ENCODE data around the gene GMIP.
"Not testable (repeated sequence)": the region's sequence is repeated elsewhere in the genome, so short reads cannot be mapped to it uniquely, and the experiment has no call there.

GMIP gene

GRCh38 chr19:19615086-19615485, 28.4 kb downstream of the GMIP start:
- in situ Hi-C loops (cut with MboI; ENCODE audit: low sequenced_read_pairs): no loop called here

GRCh38 chr19:19613506-19613905, 30.0 kb downstream of the GMIP start:
- in situ Hi-C loops (cut with MboI; ENCODE audit: low sequenced_read_pairs): no loop called here

GRCh38 chr19:19610376-19611202, 32.9 kb downstream of the GMIP start:
- in situ Hi-C loops (cut with MboI; ENCODE audit: low sequenced_read_pairs): no loop called here

- in situ Hi-C loops (cut with MboI; ENCODE audit: low sequenced_read_pairs): not testable (repeated sequence)
Measured at GRCh38 chr19:19606686-19607085, 36.8 kb downstream of the GMIP start.

GRCh38 chr19:19606021-19606420, 37.4 kb downstream of the GMIP start:
- in situ Hi-C loops (cut with MboI; ENCODE audit: low sequenced_read_pairs): no loop called here

- in situ Hi-C loops (cut with MboI; ENCODE audit: low sequenced_read_pairs): no loop called here
Measured at GRCh38 chr19:19602713-19603324, 40.6 kb downstream of the GMIP start.

GRCh38 chr19:19602136-19602712, 41.2 kb downstream of the GMIP start:
- in situ Hi-C loops (cut with MboI; ENCODE audit: low sequenced_read_pairs): no loop called here

GRCh38 chr19:19600793-19601330, 42.6 kb downstream of the GMIP start:
- in situ Hi-C loops (cut with MboI; ENCODE audit: low sequenced_read_pairs): no loop called here

GRCh38 chr19:19598728-19599451, 44.6 kb downstream of the GMIP start:
- in situ Hi-C loops (cut with MboI; ENCODE audit: low sequenced_read_pairs): not testable (repeated sequence)

GRCh38 chr19:19597809-19598306, 45.6 kb downstream of the GMIP start:
- in situ Hi-C loops (cut with MboI; ENCODE audit: low sequenced_read_pairs): no loop called here

GRCh38 chr19:19595171-19595701, 48.2 kb downstream of the GMIP start:
- in situ Hi-C loops (cut with MboI; ENCODE audit: low sequenced_read_pairs): no loop called here

GRCh38 chr19:19594381-19594780, 49.1 kb downstream of the GMIP start:
- in situ Hi-C loops (cut with MboI; ENCODE audit: low sequenced_read_pairs): no loop called here

- in situ Hi-C loops (cut with MboI; ENCODE audit: low sequenced_read_pairs): no loop called here
Measured at GRCh38 chr19:19592690-19593089, 50.8 kb downstream of the GMIP start.

GRCh38 chr19:19591133-19591825, 52.2 kb downstream of the GMIP start:
- in situ Hi-C loops (cut with MboI; ENCODE audit: low sequenced_read_pairs): no loop called here

GRCh38 chr19:19588546-19588945, 54.9 kb downstream of the GMIP start:
- in situ Hi-C loops (cut with MboI; ENCODE audit: low sequenced_read_pairs): no loop called here

- in situ Hi-C loops (cut with MboI; ENCODE audit: low sequenced_read_pairs): no loop called here
Measured at GRCh38 chr19:19587771-19588170, 55.7 kb downstream of the GMIP start.

- in situ Hi-C loops (cut with MboI; ENCODE audit: low sequenced_read_pairs): no loop called here
Measured at GRCh38 chr19:19584356-19584755, 59.1 kb downstream of the GMIP start.

- in situ Hi-C loops (cut with MboI; ENCODE audit: low sequenced_read_pairs): no loop called here
Measured at GRCh38 chr19:19582471-19582870, 61.0 kb downstream of the GMIP start.

- in situ Hi-C loops (cut with MboI; ENCODE audit: low sequenced_read_pairs): no loop called here
Measured at GRCh38 chr19:19581391-19581790, 62.1 kb downstream of the GMIP start.

GRCh38 chr19:19580418-19580817, 63.0 kb downstream of the GMIP start:
- in situ Hi-C loops (cut with MboI; ENCODE audit: low sequenced_read_pairs): no loop called here
